Measurements from ENCODE around the gene SORD. TPM values are rescaled to one million over a fixed set of nuclear protein-coding genes. Genes with fewer than 3 reads are reported as not detected.
"Not testable (repeated sequence)": the region's sequence is repeated elsewhere in the genome, so short reads cannot be mapped to it uniquely, and the experiment has no call there.

The SORD gene
- total and polyA plus RNA-seq, 9 of the 15 experiments (the other 6 are each of a cell fraction or from before 2014, with no cell fraction given): 5.9 to 79.2 (median 29.6) TPM

DNA sequence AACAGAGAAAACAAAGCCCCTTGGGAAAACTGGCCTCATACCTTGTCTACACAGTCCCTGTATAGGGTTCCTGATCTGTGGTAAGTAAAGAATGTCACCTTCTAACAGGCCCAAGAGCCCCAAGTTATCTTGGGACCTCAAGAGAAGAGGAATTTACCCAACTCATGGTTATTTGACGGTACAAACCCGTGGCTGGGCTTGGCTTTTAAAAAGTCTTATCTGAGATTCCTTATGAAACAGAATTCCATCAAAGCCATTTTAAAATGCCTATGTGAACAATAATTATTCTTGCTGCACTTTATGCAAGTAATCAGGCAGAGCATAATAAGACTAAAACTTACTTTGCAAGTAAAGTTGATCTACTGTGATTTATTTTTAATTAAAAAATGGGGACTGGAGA is 13.9 kb upstream of the SORD start:
- POLR2A ChIA-PET: no interaction called here
- no peak overlapping the region for H3K4me2 ChIP-seq (ENCODE audit: insufficient read depth, low read length)
- peaks cover 3 to 4% of the 10 kb centered on the region in 2 experiments; a peak in 3 of 5 replicates for H3K27me3 ChIP-seq (ENCODE audit: control insufficient read depth in 2 of 2, insufficient read depth in 2 of 2, low read length in 2 of 2)
- no TSS peak for BruUV-seq (replicated peaks)
- no peak for TF ChIP-seq POLR2A (conservative IDR thresholded peaks at IDR 0.05)
- no peak for TF ChIP-seq ARNT (IDR thresholded peaks at IDR 0.05)
- TF ChIP-seq, protein P1, sequence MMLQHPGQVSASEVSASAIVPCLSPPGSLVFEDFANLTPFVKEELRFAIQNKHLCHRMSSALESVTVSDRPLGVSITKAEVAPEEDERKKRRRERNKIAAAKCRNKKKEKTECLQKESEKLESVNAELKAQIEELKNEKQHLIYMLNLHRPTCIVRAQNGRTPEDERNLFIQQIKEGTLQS (IDR thresholded peaks at IDR 0.05): 0 out of 2 replicates have a peak, but pooled peaks have one; percentile 2
- TF ChIP-seq, protein P1 (CRISPR knock-in tag; conservative IDR thresholded peaks at IDR 0.05): no peak
- TF ChIP-seq CEBPG (CRISPR knock-in tag; IDR thresholded peaks at IDR 0.05): no peak
- 0 out of 4 replicates have a peak, but pooled peaks of 1 of the 2 experiments have one; percentile 1 for TF ChIP-seq CEBPG (tag; conservative IDR thresholded peaks at IDR 0.05 in 1 of 2, IDR thresholded peaks at IDR 0.05 in 1 of 2)
- FAIRE-seq: no peak
- H3K9ac ChIP-seq (ENCODE audit: insufficient read depth in 1 of 2, low read depth in 2 of 2, low read length in 2 of 2): no peak overlapping the region
- no peaks in the 10 kb centered on the region for H3K79me2 ChIP-seq (ENCODE audit: control insufficient read depth, insufficient read depth, low read length)
- no peaks in the 10 kb centered on the region for H3K36me3 ChIP-seq (ENCODE audit: control insufficient read depth, insufficient read depth, low read length)
- no peak overlapping the region for H3K4me3 ChIP-seq
- WGBS (ENCODE audit: insufficient coverage, low coverage, missing lambda C conversion rate): 0% methylated on average over 2 of the region's 2 CpGs
- H3K9me1 ChIP-seq (ENCODE audit: control insufficient read depth, insufficient read depth, low read length): no peaks in the 10 kb centered on the region
- no peak overlapping the region for H3K27ac ChIP-seq (ENCODE audit: extremely low read depth, low read depth, low read length)
- intact Hi-C loops (cut with micrococcal nuclease) (no loop called here), in situ Hi-C loops (cut with MboI) (no loop called here)
- H4K20me1 ChIP-seq (replicated peaks; ENCODE audit: control insufficient read depth, insufficient read depth, low read length): no peaks in the 10 kb centered on the region
- no peak for ATAC-seq
- no peak overlapping the region for H2AFZ ChIP-seq (ENCODE audit: low read depth, low read length)
- CTCF ChIA-PET (ENCODE audit: low intra/inter-chr PET ratio): no interaction called here
- DNase-seq (ENCODE audit: extremely low read depth in 1 of 4, low spot score in 3 of 4): no peak
- no peaks in the 10 kb centered on the region for H3K4me1 ChIP-seq (replicated peaks in 1 of 2; ENCODE audit: control insufficient read depth in 2 of 2, insufficient read depth in 2 of 2, low read length in 2 of 2)
- 0 out of 2 replicates have a peak, but pooled peaks cover 3% of the 10 kb centered on the region for H3K9me3 ChIP-seq (replicated peaks; ENCODE audit: control insufficient read depth, insufficient read depth, low read depth, low read length)

DNA sequence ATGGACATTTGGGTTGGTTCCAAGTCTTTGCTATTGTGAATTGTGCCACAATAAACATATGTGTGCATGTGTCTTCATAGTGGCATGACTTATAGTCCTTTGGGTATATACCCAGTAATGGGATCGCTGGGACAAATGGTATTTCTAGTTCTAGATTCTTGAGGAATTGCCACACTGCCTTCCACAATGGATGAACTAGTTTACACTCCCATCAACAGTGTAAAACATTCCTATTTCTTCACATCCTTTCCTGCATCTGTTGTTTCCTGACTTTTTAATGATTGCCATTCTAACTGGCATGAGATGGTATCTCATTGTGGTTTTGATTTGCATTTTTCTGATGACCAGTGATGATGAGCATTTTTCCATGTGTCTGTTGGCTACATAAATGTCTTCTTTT is 7.9 kb upstream of the SORD start:
- H4K20me1 ChIP-seq (replicated peaks; ENCODE audit: control insufficient read depth, insufficient read depth, low read length); intact Hi-C loops (cut with micrococcal nuclease); H3K4me1 ChIP-seq (replicated peaks in 1 of 2; ENCODE audit: control insufficient read depth in 2 of 2, insufficient read depth in 2 of 2, low read length in 2 of 2); H3K9ac ChIP-seq (ENCODE audit: insufficient read depth in 1 of 2, low read depth in 2 of 2, low read length in 2 of 2); H3K79me2 ChIP-seq (ENCODE audit: control insufficient read depth, insufficient read depth, low read length); H3K9me3 ChIP-seq (replicated peaks; ENCODE audit: control insufficient read depth, insufficient read depth, low read depth, low read length); in situ Hi-C loops (cut with MboI); H3K4me3 ChIP-seq; H2AFZ ChIP-seq (ENCODE audit: low read depth, low read length); FAIRE-seq; H3K4me2 ChIP-seq (ENCODE audit: insufficient read depth, low read length); ATAC-seq; DNase-seq (ENCODE audit: extremely low read depth in 1 of 4, low spot score in 3 of 4); CTCF ChIA-PET (ENCODE audit: low intra/inter-chr PET ratio); H3K27me3 ChIP-seq (ENCODE audit: control insufficient read depth in 2 of 2, insufficient read depth in 2 of 2, low read length in 2 of 2); H3K36me3 ChIP-seq (ENCODE audit: control insufficient read depth, insufficient read depth, low read length); H3K9me1 ChIP-seq (ENCODE audit: control insufficient read depth, insufficient read depth, low read length); POLR2A ChIA-PET; H3K27ac ChIP-seq (ENCODE audit: extremely low read depth, low read depth, low read length); BruUV-seq (replicated peaks): not testable (repeated sequence)
- 17% methylated on average over 1 of the region's 1 CpG for WGBS (ENCODE audit: insufficient coverage, low coverage, missing lambda C conversion rate)

DNA sequence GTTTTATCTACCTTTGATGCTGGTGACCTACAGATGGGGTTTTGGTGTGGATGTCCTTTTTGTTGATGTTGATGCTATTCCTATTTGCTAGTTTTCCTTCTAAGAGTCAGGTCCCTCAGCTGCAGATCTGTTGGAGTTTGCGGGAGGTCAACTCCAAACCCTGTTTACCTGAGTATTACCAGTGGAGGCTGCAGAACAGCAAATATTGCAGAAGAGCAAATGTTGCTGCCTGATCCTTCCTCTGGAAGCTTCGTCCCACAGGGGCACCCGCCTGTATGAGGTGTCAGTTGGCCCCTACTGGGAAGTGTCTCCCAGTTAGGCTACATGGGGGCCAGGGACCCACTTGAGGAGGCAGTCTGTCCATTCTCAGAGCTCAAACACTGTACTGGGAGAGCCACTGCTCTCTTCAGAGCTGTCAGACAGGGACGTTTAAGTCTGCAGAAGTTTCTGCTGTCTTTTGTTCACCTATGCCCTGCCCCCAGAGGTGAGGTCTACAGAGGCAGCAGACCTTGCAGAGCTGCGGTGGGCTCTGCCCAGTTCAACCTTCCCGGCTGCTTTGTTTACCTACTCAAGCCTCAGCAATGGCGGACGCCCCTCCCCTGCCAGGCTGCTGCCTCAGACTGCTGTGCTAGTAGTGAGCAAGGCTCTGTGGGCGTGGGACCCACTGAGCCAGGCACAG is 2.6 kb upstream of the SORD start:
- FAIRE-seq; H3K4me2 ChIP-seq (ENCODE audit: insufficient read depth, low read length); H3K4me3 ChIP-seq; H3K27me3 ChIP-seq (ENCODE audit: control insufficient read depth in 2 of 2, insufficient read depth in 2 of 2, low read length in 2 of 2); ATAC-seq; H3K36me3 ChIP-seq (ENCODE audit: control insufficient read depth, insufficient read depth, low read length); in situ Hi-C loops (cut with MboI); H3K27ac ChIP-seq (ENCODE audit: extremely low read depth, low read depth, low read length); H4K20me1 ChIP-seq (replicated peaks; ENCODE audit: control insufficient read depth, insufficient read depth, low read length); DNase-seq (ENCODE audit: extremely low read depth in 1 of 4, low spot score in 3 of 4); H3K9me3 ChIP-seq (replicated peaks; ENCODE audit: control insufficient read depth, insufficient read depth, low read depth, low read length); H3K9me1 ChIP-seq (ENCODE audit: control insufficient read depth, insufficient read depth, low read length); BruUV-seq (replicated peaks); H2AFZ ChIP-seq (ENCODE audit: low read depth, low read length); CTCF ChIA-PET (ENCODE audit: low intra/inter-chr PET ratio); H3K9ac ChIP-seq (ENCODE audit: insufficient read depth in 1 of 2, low read depth in 2 of 2, low read length in 2 of 2); intact Hi-C loops (cut with micrococcal nuclease): not testable (repeated sequence)
- POLR2A ChIA-PET: interaction anchor here (0.6 kb wide), 1 partner anchor 137 kb away, joined by 3 read pairs; no protein-coding TSS in a partner anchor
- Histone ChIP-seq H3K79me2 (ENCODE audit: control insufficient read depth, insufficient read depth, low read length) (peaks cover 22% of the 10 kb centered on the region), H3K4me1 (replicated peaks in 1 of 2; ENCODE audit: control insufficient read depth in 2 of 2, insufficient read depth in 2 of 2, low read length in 2 of 2) (peaks cover 10 to 18% of the 10 kb centered on the region in 2 experiments; a peak in 4 of 5 replicates)
- WGBS (ENCODE audit: insufficient coverage, low coverage, missing lambda C conversion rate): 17% methylated on average over 8 of the region's 9 CpGs

Data from K562 (cell line).